Body of pancreas (tissue), 4 donors: ENCODE results near the gene ATP9B. TPM values are rescaled to one million over a fixed set of nuclear protein-coding genes. Genes with fewer than 3 reads are reported as not detected.

Experiments
- ATAC-seq: fragments of 150-250 bp; one replicate; pipeline ENCODE4 v1.9.1; 2016
- DNase-seq, 4 donors: peaks; one replicate each; pipeline ENCODE4 v3.0.0-alpha.2; 2019
- H3K27ac ChIP-seq, 4 donors: fragments of 200-600 bp; sonication (generic); 1 replicate in 3 of 4; 2 replicates in 1 of 4; pipeline versions ENCODE4 v1.5.1 to v1.6.1; 2016 to 2019; ENCODE audit warnings: mild to moderate bottlenecking in 1 of 4, mixed read lengths in 1 of 4, moderate library complexity in 1 of 4
- H3K27me3 ChIP-seq, 2 donors: fragments of 200-600 bp; sonication (generic); one replicate each; pipeline ENCODE4 v1.6.0; 2016; ENCODE audit warnings: mild to moderate bottlenecking in 1 of 2
- H3K36me3 ChIP-seq, 2 donors: fragments of 200-600 bp; sonication (generic); replicated peaks in 1 of 2; 2 replicates each; pipeline ENCODE4 v1.5.1; 2016; ENCODE audit warnings: low read depth in 2 of 2; ENCODE audit not compliant: insufficient read depth in 1 of 2
- H3K4me1 ChIP-seq: fragments of 200-600 bp; sonication (generic); one replicate; pipeline ENCODE4 v1.6.0; 2016
- H3K4me3 ChIP-seq, 2 donors: fragments of 200-600 bp; sonication (generic); 1 replicate in 1 of 2; 2 replicates in 1 of 2; pipeline ENCODE4 v1.5.1; 2016 to 2019
- H3K9me3 ChIP-seq, 3 donors: fragments of 200-600 bp; sonication (generic); 1 replicate in 2 of 3; 2 replicates in 1 of 3; pipeline ENCODE4 v1.5.1; 2016
- POLR2A ChIP-seq, 3 donors: fragments of 450-650 bp; IDR thresholded peaks; one replicate each; pipeline ENCODE4 v1.6.1; 2016; ENCODE audit warnings: antibody characterized with exemption in 3 of 3, mild to moderate bottlenecking in 2 of 3
- WGBS, 2 donors: methylation state at CpG; one replicate each; pipeline ENCODE4 v1.1.5; 2017; 5-methylcytosine and 5-hydroxymethylcytosine counted together
- intact Hi-C: fragments of 100-400 bp; cut with DNase I; formaldehyde crosslinking; loops from one replicate; pipeline ENCODE4 v1.15.1; 2023
- total RNA-seq, 2 donors: library from RNA; depleted of rRNA; stranded (reverse); fragments of >200 nt; gene quantifications; one replicate each; pipeline ENCODE4 v1.1.0, GENCODE V29; 2016
- TF ChIP-seq, protein P1 (sequence below), 7 experiments: fragments of 450-650 bp in 4 of 7; fragments of 200-600 bp in 3 of 7; sonication (generic) in 3 of 7; IDR thresholded peaks; one replicate each; pipeline ENCODE4 v1.5.1; 2016 to 2019; ENCODE audit warnings: antibody characterized with exemption in 7 of 7

Gene ATP9B
- total RNA-seq, 2 donors from 2014 or later, result 19.7 to 21.1 TPM

DNA sequence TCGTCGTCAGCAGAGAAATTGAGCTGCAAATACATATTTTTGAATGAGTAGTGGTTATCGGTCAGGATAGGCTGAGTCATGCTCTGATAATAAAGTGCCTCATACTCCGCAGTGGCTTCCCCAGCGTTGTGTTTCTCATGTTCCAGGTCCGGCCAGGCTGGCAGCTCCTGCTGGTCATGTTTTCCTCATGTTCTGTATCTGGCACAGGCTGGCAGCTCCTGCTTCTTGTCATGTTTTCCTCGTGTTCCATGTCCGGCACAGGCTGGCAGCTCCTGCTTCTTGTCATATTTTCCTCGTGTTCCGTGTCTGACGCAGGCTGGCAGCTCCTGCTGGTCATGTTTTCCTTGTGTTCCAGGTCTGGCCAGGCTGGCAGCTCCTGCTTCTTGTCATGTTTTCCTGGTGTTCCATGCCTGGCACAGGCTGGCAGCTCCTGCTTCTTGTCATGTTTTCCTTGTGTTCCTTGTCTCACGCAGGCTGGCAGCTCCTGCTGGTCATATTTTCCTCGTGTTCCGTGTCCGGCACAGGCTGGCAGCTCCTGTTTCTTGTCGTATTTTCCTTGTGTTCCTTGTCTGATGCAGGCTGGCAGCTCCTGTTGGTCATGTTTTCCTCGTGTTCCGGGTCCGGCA is 148.9 kb downstream of the ATP9B start:
- Histone ChIP-seq H3K9me3 (no peaks in the 10 kb centered on the region), H3K36me3 (peaks cover 0 to 2% of the 10 kb centered on the region in 2 donors), H3K4me1 (no peaks in the 10 kb centered on the region), H3K27ac (no peak overlapping the region), H3K4me3 (no peak overlapping the region), H3K27me3 (no peaks in the 10 kb centered on the region)
- DNase-seq (no peak), ATAC-seq (no peak)
- intact Hi-C loops, result no loop called here
- WGBS, 2 donors, result 89 to 90% methylated on average over 19 of the region's 19 CpGs
- TF ChIP-seq POLR2A (IDR thresholded peaks at IDR 0.05), result no peak
- TF ChIP-seq, protein P1, sequence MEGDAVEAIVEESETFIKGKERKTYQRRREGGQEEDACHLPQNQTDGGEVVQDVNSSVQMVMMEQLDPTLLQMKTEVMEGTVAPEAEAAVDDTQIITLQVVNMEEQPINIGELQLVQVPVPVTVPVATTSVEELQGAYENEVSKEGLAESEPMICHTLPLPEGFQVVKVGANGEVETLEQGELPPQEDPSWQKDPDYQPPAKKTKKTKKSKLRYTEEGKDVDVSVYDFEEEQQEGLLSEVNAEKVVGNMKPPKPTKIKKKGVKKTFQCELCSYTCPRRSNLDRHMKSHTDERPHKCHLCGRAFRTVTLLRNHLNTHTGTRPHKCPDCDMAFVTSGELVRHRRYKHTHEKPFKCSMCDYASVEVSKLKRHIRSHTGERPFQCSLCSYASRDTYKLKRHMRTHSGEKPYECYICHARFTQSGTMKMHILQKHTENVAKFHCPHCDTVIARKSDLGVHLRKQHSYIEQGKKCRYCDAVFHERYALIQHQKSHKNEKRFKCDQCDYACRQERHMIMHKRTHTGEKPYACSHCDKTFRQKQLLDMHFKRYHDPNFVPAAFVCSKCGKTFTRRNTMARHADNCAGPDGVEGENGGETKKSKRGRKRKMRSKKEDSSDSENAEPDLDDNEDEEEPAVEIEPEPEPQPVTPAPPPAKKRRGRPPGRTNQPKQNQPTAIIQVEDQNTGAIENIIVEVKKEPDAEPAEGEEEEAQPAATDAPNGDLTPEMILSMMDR (IDR thresholded peaks at IDR 0.05), result no peak

DNA sequence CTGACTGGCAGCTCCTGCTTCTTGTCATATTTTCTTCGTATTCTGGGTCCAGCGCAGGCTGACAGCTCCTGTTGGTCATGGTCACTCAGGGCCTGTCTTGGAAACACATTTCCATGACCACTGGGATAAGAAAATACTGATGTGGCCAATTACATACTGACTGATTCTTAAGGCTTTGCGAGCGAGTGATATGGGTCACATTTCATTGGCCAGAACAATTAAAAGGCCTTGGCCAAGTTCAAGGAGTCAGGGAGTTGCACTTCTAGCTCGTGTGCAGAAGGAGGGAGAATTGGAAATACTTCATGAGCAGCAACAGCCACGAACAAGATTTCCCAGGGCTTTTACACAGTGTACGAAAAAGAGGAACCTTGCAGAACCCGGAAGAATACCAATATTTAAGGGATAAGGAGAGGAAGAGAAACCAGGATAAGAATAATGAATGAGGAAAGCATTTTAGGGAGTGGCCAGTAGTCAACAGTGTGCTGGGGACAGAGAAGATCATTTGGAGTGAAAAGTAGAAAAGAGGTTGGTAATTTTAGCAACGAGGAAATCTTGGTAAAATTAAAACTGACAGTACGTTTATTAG is 149.5 kb downstream of the ATP9B start:
- WGBS, 2 donors, result 78 to 88% methylated on average over 10 of the region's 10 CpGs

DNA sequence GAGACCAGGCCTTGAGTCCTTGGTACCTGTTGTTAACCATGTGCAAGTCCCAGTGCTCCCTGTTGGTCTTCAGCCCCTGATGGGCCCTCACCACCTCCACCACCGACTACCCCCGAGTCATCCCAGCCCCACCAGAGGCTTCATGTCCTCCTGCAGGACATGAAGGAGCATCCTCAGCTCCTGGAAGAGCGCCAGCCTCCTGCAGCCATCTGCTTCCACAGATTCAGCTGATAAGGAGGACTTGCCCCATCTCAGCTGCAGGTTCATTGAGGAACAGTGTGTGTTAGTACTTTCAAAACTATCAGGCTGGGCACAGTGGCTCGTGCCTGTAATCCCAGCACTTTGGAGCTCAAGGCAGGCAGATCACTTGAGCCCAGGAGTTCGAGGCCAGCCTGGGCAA is 151.9 kb downstream of the ATP9B start:
- no peak for TF ChIP-seq POLR2A (IDR thresholded peaks at IDR 0.05)
- TF ChIP-seq, protein P1 (IDR thresholded peaks at IDR 0.05), result no peak
- Histone ChIP-seq H3K4me3 (no peak overlapping the region), H3K4me1 (no peaks in the 10 kb centered on the region), H3K36me3 (peaks cover 0 to 2% of the 10 kb centered on the region in 2 donors), H3K9me3 (no peaks in the 10 kb centered on the region), H3K27me3 (no peaks in the 10 kb centered on the region), H3K27ac (no peak overlapping the region)
- intact Hi-C loops, result no loop called here
- no peak for DNase-seq
- 92 to 93% methylated on average over 5 of the region's 5 CpGs for WGBS, 2 donors
- no peak for ATAC-seq

More for the DNA sequence above, 149.5 kb downstream of the ATP9B start:
- no peak for ATAC-seq
- no peak for DNase-seq
- Histone ChIP-seq H3K4me1 (no peaks in the 10 kb centered on the region), H3K36me3 (peaks cover 0 to 2% of the 10 kb centered on the region in 2 donors), H3K27me3 (no peaks in the 10 kb centered on the region), H3K27ac (no peak overlapping the region), H3K9me3 (no peaks in the 10 kb centered on the region), H3K4me3 (no peak overlapping the region)
- TF ChIP-seq, protein P1 (IDR thresholded peaks at IDR 0.05), result no peak
- TF ChIP-seq POLR2A (IDR thresholded peaks at IDR 0.05), result no peak
- intact Hi-C loops, result no loop called here

DNA sequence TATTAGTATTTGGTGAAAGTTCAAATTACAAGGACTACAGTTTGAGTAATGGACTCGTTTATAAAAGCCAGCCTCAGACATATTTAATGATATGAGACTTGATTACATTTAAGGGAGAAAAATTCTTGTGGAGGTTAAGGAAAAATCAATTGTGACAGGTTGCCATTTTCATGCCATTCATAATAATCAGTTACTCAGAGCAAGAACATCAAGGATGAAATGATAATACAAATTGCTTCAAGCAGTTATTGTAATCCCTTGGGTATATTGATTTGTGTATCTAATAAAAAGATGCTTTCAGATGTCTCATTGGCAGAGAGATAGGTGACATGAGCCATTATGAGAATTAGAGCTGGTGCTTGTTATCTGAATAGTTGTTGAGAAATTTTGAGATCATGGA is 153.6 kb downstream of the ATP9B start:
- 35 to 44% methylated on average over 1 of the region's 1 CpG for WGBS, 2 donors
- intact Hi-C loops, result no loop called here

More for the DNA sequence above, 153.6 kb downstream of the ATP9B start:
- no peak overlapping the region for H3K4me3 ChIP-seq
- TF ChIP-seq, protein P1 (IDR thresholded peaks at IDR 0.05), result no peak
- TF ChIP-seq POLR2A (IDR thresholded peaks at IDR 0.05), result no peak
- H3K27me3 ChIP-seq, result no peaks in the 10 kb centered on the region
- H3K36me3 ChIP-seq, result no peaks in the 10 kb centered on the region
- ATAC-seq (no peak), DNase-seq (no peak)
- no peak overlapping the region for H3K27ac ChIP-seq
- H3K4me1 ChIP-seq, result no peaks in the 10 kb centered on the region
- no peaks in the 10 kb centered on the region for H3K9me3 ChIP-seq
